AG04450 (cell line): ENCODE results near the gene NPM1. TPM values are rescaled to one million over a fixed set of nuclear protein-coding genes. Genes with fewer than 3 reads are reported as not detected.

Source experiments
- CTCF ChIA-PET: fragments of 300-600, 350-600 bp; formaldehyde crosslinking; extraction: SDS; loops from one replicate; lab custom pipeline; 2022; ENCODE audit warnings: antibody characterized with exemption, inconsistent platforms; lab: Charles Lee
- POLR2A ChIA-PET: fragments of 350-600 bp; formaldehyde crosslinking; extraction: SDS; loops from one replicate; lab custom pipeline; 2021; ENCODE audit warnings: antibody characterized with exemption, inconsistent platforms; lab: Yijun Ruan, JAX
- DNase-seq: peaks from one replicate; pipeline ENCODE4 v3.0.0-alpha.2; 2011; ENCODE audit warnings: low read depth, low spot score
- H3K27ac ChIP-seq: one replicate; pipeline ENCODE4 v1.5.1; 2012; ENCODE audit warnings: low read depth, low read length, control low read depth
- H3K27me3 ChIP-seq: one replicate; pipeline ENCODE4 v1.6.0; 2012; ENCODE audit warnings: low read length; ENCODE audit not compliant: control insufficient read depth, insufficient read depth
- H3K4me3 ChIP-seq: 2 replicates; pipeline ENCODE4 v1.5.1; 2011; ENCODE audit warnings: mild to moderate bottlenecking, low read depth, low read length, control low read depth
- H3K9me3 ChIP-seq: 2 replicates; pipeline ENCODE4 v1.5.1; 2012; ENCODE audit warnings: low read length; ENCODE audit not compliant: control insufficient read depth, insufficient read depth
- polyA plus RNA-seq: library from polyadenylated mRNA; depleted of rRNA; stranded (reverse); fragments of >200 nt; gene quantifications from 2 replicates; pipeline ENCODE4 v1.2.3, GENCODE V29; 2011
- TF ChIP-seq, protein P1 (sequence below): IDR thresholded peaks from 2 replicates; pipeline ENCODE4 v1.5.1; 2011; ENCODE audit warnings: low read depth, low read length, control low read depth, inconsistent platforms

NPM1 gene
- polyA plus RNA-seq, 1 experiment = 2,664 TPM

GRCh38 chr5:171432583-171433351 is 45.1 kb downstream of the NPM1 start:
- Histone ChIP-seq H3K9me3 (no peaks in the 10 kb centered on the region; the same call in 1 of the 2 replicates), H3K4me3 (no peak overlapping the region), H3K27ac (no peak overlapping the region), H3K27me3 (no peaks in the 10 kb centered on the region)
- DNase-seq = no peak
- POLR2A ChIA-PET = no interaction called here
- CTCF ChIA-PET = no interaction called here
- TF ChIP-seq, protein P1, sequence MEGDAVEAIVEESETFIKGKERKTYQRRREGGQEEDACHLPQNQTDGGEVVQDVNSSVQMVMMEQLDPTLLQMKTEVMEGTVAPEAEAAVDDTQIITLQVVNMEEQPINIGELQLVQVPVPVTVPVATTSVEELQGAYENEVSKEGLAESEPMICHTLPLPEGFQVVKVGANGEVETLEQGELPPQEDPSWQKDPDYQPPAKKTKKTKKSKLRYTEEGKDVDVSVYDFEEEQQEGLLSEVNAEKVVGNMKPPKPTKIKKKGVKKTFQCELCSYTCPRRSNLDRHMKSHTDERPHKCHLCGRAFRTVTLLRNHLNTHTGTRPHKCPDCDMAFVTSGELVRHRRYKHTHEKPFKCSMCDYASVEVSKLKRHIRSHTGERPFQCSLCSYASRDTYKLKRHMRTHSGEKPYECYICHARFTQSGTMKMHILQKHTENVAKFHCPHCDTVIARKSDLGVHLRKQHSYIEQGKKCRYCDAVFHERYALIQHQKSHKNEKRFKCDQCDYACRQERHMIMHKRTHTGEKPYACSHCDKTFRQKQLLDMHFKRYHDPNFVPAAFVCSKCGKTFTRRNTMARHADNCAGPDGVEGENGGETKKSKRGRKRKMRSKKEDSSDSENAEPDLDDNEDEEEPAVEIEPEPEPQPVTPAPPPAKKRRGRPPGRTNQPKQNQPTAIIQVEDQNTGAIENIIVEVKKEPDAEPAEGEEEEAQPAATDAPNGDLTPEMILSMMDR = no peak

DNA sequence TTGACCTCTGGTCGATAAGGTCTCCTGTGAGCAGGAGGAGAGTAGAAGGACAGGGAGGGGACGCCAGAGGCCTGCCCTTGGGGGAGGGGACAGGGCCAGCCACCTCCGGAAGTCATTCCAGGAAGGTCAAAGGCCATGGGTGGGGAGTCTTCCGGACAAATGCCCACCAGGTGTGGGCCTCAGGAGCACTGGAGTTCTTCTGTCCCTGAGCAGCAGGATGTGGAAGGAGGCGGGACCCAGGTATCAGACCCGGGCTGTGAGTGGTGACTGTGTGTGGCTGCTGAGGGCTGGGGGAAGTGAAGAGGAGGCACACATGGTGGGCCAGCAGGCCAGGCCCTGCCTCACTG is 45.7 kb downstream of the NPM1 start:
- no peaks in the 10 kb centered on the region; the same call in 1 of the 2 replicates for H3K9me3 ChIP-seq
- H3K27ac ChIP-seq = no peak overlapping the region
- POLR2A ChIA-PET = no interaction called here
- H3K4me3 ChIP-seq = no peak overlapping the region
- no peaks in the 10 kb centered on the region for H3K27me3 ChIP-seq
- TF ChIP-seq, protein P1 = no peak
- CTCF ChIA-PET = no interaction called here
- DNase-seq = no peak

DNA sequence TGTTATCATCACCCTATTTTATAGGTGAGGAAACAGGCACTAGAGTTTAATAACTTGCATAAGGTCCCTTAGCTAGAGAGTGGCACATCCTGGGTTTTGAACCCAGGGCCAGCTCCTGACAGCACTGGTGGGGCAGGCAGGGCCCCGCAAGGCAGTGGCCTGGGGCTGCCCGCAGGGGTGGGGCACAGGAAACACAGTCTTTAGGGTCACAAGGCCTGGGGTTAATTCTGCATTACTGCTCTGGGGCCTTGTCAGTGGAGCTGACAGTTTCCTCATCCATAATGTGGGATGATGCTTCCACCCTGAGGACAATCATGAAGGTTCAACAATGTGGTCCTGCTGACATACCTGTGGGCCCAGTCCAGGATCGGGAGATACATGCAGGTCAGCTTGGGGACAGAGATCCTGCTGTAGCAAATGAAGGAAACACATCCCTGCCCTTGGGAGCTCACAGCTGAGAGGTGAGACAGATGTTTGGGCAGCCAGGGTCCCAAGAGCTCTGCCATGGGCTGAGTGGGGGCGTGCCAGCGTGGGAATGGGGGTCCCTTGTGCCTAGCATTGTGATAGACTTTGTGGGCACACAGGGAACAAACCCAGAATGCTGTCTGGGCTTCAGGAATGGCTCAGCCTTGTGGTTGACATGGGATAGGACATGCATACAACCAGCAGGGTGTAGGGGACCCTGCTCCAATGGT is 46.5 kb downstream of the NPM1 start:
- no peak for DNase-seq
- ChIA-PET CTCF (interaction anchor here (0.6 kb wide), 1 partner anchor 475 kb away, joined by 3 read pairs; no protein-coding TSS in a partner anchor), POLR2A (no interaction called here)
- Histone ChIP-seq H3K27ac (no peak overlapping the region), H3K4me3 (no peak overlapping the region), H3K27me3 (no peaks in the 10 kb centered on the region), H3K9me3 (no peaks in the 10 kb centered on the region; the same call in 1 of the 2 replicates)
- TF ChIP-seq, protein P1 = no peak

GRCh38 chr5:171434874-171435273 is 47.2 kb downstream of the NPM1 start:
- no peak overlapping the region for H3K4me3 ChIP-seq
- H3K9me3 ChIP-seq = no peaks in the 10 kb centered on the region; the same call in 1 of the 2 replicates
- H3K27ac ChIP-seq = no peak overlapping the region
- H3K27me3 ChIP-seq = no peaks in the 10 kb centered on the region
- TF ChIP-seq, protein P1 = no peak
- POLR2A ChIA-PET = no interaction called here
- CTCF ChIA-PET = interaction anchor here (0.6 to 2.5 kb wide), 2 partner anchors 474 to 477 kb away, joined by 3 to 7 read pairs; no protein-coding TSS in a partner anchor
- DNase-seq = no peak

DNA sequence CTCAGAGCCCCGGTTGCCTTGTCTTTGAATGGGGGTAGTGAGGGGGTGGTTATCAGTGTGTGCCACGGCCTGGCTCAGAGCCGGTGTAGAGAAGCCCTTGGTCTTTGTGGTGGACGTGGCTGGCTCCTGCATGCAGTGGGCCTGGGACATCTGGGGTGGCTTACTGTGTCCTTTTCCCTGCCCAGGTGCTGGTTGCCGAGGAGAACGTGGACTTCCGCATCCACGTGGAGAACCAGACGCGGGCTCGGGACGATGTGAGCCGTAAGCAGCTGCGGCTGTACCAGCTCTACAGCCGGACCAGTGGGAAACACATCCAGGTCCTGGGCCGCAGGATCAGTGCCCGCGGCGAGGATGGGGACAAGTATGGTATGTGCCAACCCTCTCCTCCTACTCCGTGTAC is 48.3 kb downstream of the NPM1 start:
- Histone ChIP-seq H3K27ac (no peak overlapping the region), H3K9me3 (no peaks in the 10 kb centered on the region; the same call in 1 of the 2 replicates), H3K27me3 (no peaks in the 10 kb centered on the region), H3K4me3 (no peak overlapping the region)
- TF ChIP-seq, protein P1 = no peak
- CTCF ChIA-PET = interaction anchor here (1.4 to 2.5 kb wide), 2 partner anchors 17 to 476 kb away, joined by 3 to 7 read pairs; no protein-coding TSS in a partner anchor
- no peak for DNase-seq
- POLR2A ChIA-PET = no interaction called here
